ENCODE measurements around the gene USP10. TPM values are rescaled to one million over a fixed set of nuclear protein-coding genes. Genes with fewer than 3 reads are reported as not detected.

The USP10 gene
- total RNA-seq, 4 donors from 2014 or later = 61.1 to 103 (median 74.4) TPM

GRCh38 chr16:84739349-84740124 lies 39.7 kb downstream of the USP10 start:
- no peaks in the 10 kb centered on the region for H3K27me3 ChIP-seq
- no peak for DNase-seq
- peaks cover 24 to 46% of the 10 kb centered on the region in 2 donors for H3K4me1 ChIP-seq
- H3K4me3 ChIP-seq = no peak overlapping the region
- intact Hi-C loops (cut with DNase I; ENCODE audit: low total_unique reads) (loop anchor here (2.0 kb wide), 2 partner anchors 67 to 227 kb away; no protein-coding TSS in a partner anchor), in situ Hi-C loops (cut with MboI; ENCODE audit: low sequenced_read_pairs in 4 of 4) (loop anchor here in 1 of 4 donors (10.0 kb wide), 1 partner anchor 225 kb away; no protein-coding TSS in a partner anchor)
- H3K36me3 ChIP-seq = no peaks in the 10 kb centered on the region
- H3K9me3 ChIP-seq = no peaks in the 10 kb centered on the region
- no peak overlapping the region for H3K27ac ChIP-seq
- TF ChIP-seq POLR2A (IDR thresholded peaks at IDR 0.05) = no peak
- TF ChIP-seq, protein P1, sequence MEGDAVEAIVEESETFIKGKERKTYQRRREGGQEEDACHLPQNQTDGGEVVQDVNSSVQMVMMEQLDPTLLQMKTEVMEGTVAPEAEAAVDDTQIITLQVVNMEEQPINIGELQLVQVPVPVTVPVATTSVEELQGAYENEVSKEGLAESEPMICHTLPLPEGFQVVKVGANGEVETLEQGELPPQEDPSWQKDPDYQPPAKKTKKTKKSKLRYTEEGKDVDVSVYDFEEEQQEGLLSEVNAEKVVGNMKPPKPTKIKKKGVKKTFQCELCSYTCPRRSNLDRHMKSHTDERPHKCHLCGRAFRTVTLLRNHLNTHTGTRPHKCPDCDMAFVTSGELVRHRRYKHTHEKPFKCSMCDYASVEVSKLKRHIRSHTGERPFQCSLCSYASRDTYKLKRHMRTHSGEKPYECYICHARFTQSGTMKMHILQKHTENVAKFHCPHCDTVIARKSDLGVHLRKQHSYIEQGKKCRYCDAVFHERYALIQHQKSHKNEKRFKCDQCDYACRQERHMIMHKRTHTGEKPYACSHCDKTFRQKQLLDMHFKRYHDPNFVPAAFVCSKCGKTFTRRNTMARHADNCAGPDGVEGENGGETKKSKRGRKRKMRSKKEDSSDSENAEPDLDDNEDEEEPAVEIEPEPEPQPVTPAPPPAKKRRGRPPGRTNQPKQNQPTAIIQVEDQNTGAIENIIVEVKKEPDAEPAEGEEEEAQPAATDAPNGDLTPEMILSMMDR (IDR thresholded peaks at IDR 0.05 in 4 of 5, conservative IDR thresholded peaks at IDR 0.05 in 1 of 5) = no peak
- no peak for ATAC-seq

DNA sequence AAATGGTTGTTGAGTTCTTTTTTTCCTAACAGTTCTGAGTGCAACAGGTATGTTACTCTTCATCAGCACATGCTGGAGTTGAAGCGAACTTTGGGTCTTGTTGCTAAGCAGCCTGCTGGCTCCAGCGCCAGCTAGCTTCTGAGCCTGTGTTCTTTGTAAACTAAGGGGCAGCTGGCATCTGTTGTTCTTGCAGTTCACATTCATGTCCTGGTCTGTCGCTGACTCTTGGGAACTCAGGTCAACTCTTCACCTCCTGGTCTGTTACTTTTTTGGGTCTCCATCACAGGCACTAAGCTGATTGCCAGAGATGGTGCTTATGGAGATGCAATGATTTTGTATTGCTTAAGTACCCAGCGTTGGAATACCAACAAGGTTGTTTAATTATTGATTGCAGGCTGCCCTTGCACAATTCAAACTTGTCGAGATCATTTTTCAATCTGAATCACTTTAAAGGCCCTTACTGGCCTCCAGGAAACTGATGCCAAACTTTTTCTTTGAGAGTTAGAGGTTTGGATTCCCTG lies 40.9 kb downstream of the USP10 start:
- no peaks in the 10 kb centered on the region for H3K9me3 ChIP-seq
- H3K36me3 ChIP-seq = no peaks in the 10 kb centered on the region
- H3K4me3 ChIP-seq = no peak overlapping the region
- ATAC-seq = no peak
- intact Hi-C loops (cut with DNase I; ENCODE audit: low total_unique reads) (no loop called here), in situ Hi-C loops (cut with MboI; ENCODE audit: low sequenced_read_pairs in 4 of 4) (no loop called here)
- peaks cover 24 to 46% of the 10 kb centered on the region in 2 donors for H3K4me1 ChIP-seq
- no peak for DNase-seq
- TF ChIP-seq, protein P1 (IDR thresholded peaks at IDR 0.05 in 4 of 5, conservative IDR thresholded peaks at IDR 0.05 in 1 of 5) = no peak
- TF ChIP-seq POLR2A (IDR thresholded peaks at IDR 0.05) = no peak
- H3K27ac ChIP-seq = no peak overlapping the region
- H3K27me3 ChIP-seq = no peaks in the 10 kb centered on the region

DNA sequence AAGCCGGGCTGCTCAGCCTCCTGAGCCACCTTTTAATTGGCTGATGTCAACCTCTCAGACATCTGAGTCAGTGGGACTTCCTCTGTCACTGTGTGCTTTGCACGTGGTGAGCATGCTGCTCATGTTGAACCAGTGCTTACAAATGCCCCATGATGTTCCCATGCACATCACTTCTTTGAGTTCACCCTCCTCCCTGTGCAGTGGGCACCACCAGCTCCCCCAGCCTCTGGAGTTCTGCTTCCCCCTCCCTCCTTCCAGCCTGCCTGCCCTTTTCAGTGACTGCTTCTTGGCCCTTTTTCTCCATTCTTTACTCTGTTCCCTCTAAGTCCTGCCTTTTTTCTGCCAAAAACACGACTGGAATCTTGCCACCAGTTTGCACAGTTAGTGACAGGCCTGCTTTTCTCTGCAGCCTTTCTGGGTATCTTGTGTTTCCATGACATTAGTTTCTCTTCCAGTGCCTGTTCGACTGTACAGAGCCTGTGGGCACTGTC lies 41.6 kb downstream of the USP10 start:
- intact Hi-C loops (cut with DNase I; ENCODE audit: low total_unique reads) = no loop called here
- Histone ChIP-seq H3K27me3 (no peaks in the 10 kb centered on the region), H3K4me3 (no peak overlapping the region), H3K27ac (no peak overlapping the region), H3K4me1 (peaks cover 24 to 44% of the 10 kb centered on the region in 2 donors), H3K9me3 (no peaks in the 10 kb centered on the region), H3K36me3 (no peaks in the 10 kb centered on the region)
- TF ChIP-seq, protein P1 (IDR thresholded peaks at IDR 0.05 in 4 of 5, conservative IDR thresholded peaks at IDR 0.05 in 1 of 5) = no peak
- TF ChIP-seq POLR2A (IDR thresholded peaks at IDR 0.05) = no peak
- peak; percentile 25 to 26 for ATAC-seq
- in situ Hi-C loops (cut with MboI; ENCODE audit: low sequenced_read_pairs in 4 of 4) = no loop called here
- DNase-seq = no peak

GRCh38 chr16:84742641-84743092 lies 42.9 kb downstream of the USP10 start:
- no peak overlapping the region for H3K27ac ChIP-seq

More at GRCh38 chr16:84742641-84743092, 42.9 kb downstream of the USP10 start:
- H3K36me3 ChIP-seq = no peaks in the 10 kb centered on the region
- no peaks in the 10 kb centered on the region for H3K9me3 ChIP-seq
- intact Hi-C loops (cut with DNase I; ENCODE audit: low total_unique reads) (no loop called here), in situ Hi-C loops (cut with MboI; ENCODE audit: low sequenced_read_pairs in 4 of 4) (no loop called here)
- peaks cover 28 to 38% of the 10 kb centered on the region in 2 donors for H3K4me1 ChIP-seq
- DNase-seq (no peak), ATAC-seq (no peak)
- TF ChIP-seq POLR2A (IDR thresholded peaks at IDR 0.05) = no peak
- TF ChIP-seq, protein P1 (IDR thresholded peaks at IDR 0.05 in 4 of 5, conservative IDR thresholded peaks at IDR 0.05 in 1 of 5) = no peak
- H3K27me3 ChIP-seq = no peaks in the 10 kb centered on the region
- H3K4me3 ChIP-seq = no peak overlapping the region
